Calu3 (cell line): ENCODE results near the gene CCDC152. TPM values are rescaled to one million over a fixed set of nuclear protein-coding genes. Genes with fewer than 3 reads are reported as not detected.

Experiments
- BruUV-seq: library from RNA; stranded (reverse); fragments of 400-500 nt; replicated peaks from 2 replicates; lab custom pipeline; 2021; lab: Mats Ljungman, UMichigan
- CTCF ChIA-PET: fragments of 300-600 bp; sonication (Branson Sonifier 250); formaldehyde crosslinking; loops from one replicate; lab custom pipeline; 2022; ENCODE audit warnings: antibody characterized with exemption; lab: Charles Lee
- DNase-seq: peaks from one replicate; pipeline ENCODE4 v3.0.0; 2022
- H3K27ac Mint-ChIP-seq: one replicate; pipeline ENCODE4 v1.8.0; 2022; ENCODE audit warnings: mixed read lengths; ENCODE audit not compliant: unreplicated experiment
- H3K27me3 Mint-ChIP-seq: one replicate; pipeline ENCODE4 v1.8.0; 2022; ENCODE audit warnings: mixed read lengths; ENCODE audit not compliant: unreplicated experiment
- H3K36me3 Mint-ChIP-seq: one replicate; pipeline ENCODE4 v1.8.0; 2022; ENCODE audit warnings: mild to moderate bottlenecking, moderate library complexity, mixed read lengths; ENCODE audit not compliant: insufficient read depth, unreplicated experiment
- H3K4me1 Mint-ChIP-seq: one replicate; pipeline ENCODE4 v1.8.0; 2022; ENCODE audit warnings: mild to moderate bottlenecking, low read depth, mixed read lengths; ENCODE audit not compliant: unreplicated experiment
- H3K4me3 Mint-ChIP-seq: one replicate; pipeline ENCODE4 v1.8.0; 2022; ENCODE audit warnings: mild to moderate bottlenecking, low read depth, moderate library complexity, mixed read lengths; ENCODE audit not compliant: unreplicated experiment
- H3K9me3 Mint-ChIP-seq: one replicate; pipeline ENCODE4 v1.8.0; 2022; ENCODE audit warnings: low read depth, mixed read lengths; ENCODE audit not compliant: unreplicated experiment
- CTCF ChIP-seq: fragments of 200-600 bp; IDR thresholded peaks from one replicate; pipeline ENCODE4 v1.8.0; 2022; ENCODE audit warnings: antibody characterized with exemption; ENCODE audit not compliant: unreplicated experiment
- intact Hi-C: fragments of 100-400 bp; cut with micrococcal nuclease; formaldehyde crosslinking; loops from one replicate; pipeline ENCODE4 v1.10.0; 2022; ENCODE audit not compliant: unreplicated experiment
- total RNA-seq: library from RNA; stranded (reverse); gene quantifications from 2 replicates; pipeline ENCODE4 v1.2.3, GENCODE V29; 2022

CCDC152 gene
- total RNA-seq, 1 experiment from 2014 or later: 16.3 TPM

- H3K36me3 Mint-ChIP-seq: no peaks in the 10 kb centered on the region
- H3K9me3 Mint-ChIP-seq: no peaks in the 10 kb centered on the region
- H3K4me1 Mint-ChIP-seq: no peaks in the 10 kb centered on the region
- no peaks in the 10 kb centered on the region for H3K27me3 Mint-ChIP-seq
- H3K4me3 Mint-ChIP-seq: no peak overlapping the region
- H3K27ac Mint-ChIP-seq: no peak overlapping the region
- no peak for TF ChIP-seq CTCF
- BruUV-seq: no TSS peak
- DNase-seq: no peak
- intact Hi-C loops: no loop called here
- CTCF ChIA-PET: interaction anchor here (0.6 kb wide), 1 partner anchor 470 kb away, joined by 3 read pairs; no protein-coding TSS in a partner anchor
These were observed 42.6 kb downstream of the CCDC152 start for GRCh38 chr5:42799241-42799608.

GRCh38 chr5:42799668-42800114, 43.1 kb downstream of the CCDC152 start:
- no peak for DNase-seq
- H3K36me3 Mint-ChIP-seq: no peaks in the 10 kb centered on the region
- intact Hi-C loops: no loop called here
- H3K27ac Mint-ChIP-seq: no peak overlapping the region
- no TSS peak for BruUV-seq
- no peaks in the 10 kb centered on the region for H3K9me3 Mint-ChIP-seq
- CTCF ChIA-PET: interaction anchor here (0.6 kb wide), 1 partner anchor 469 kb away, joined by 3 read pairs; no protein-coding TSS in a partner anchor
- H3K27me3 Mint-ChIP-seq: no peaks in the 10 kb centered on the region
- H3K4me3 Mint-ChIP-seq: no peak overlapping the region
- no peak for TF ChIP-seq CTCF
- no peaks in the 10 kb centered on the region for H3K4me1 Mint-ChIP-seq

GRCh38 chr5:42800748-42801330, 44.2 kb downstream of the CCDC152 start:
- no peak for TF ChIP-seq CTCF
- no peak overlapping the region for H3K4me3 Mint-ChIP-seq
- no peak overlapping the region for H3K27ac Mint-ChIP-seq
- H3K36me3 Mint-ChIP-seq: no peaks in the 10 kb centered on the region
- no peaks in the 10 kb centered on the region for H3K27me3 Mint-ChIP-seq
- no peaks in the 10 kb centered on the region for H3K9me3 Mint-ChIP-seq
- no peak for DNase-seq
- no peaks in the 10 kb centered on the region for H3K4me1 Mint-ChIP-seq
- CTCF ChIA-PET: no interaction called here
- no TSS peak for BruUV-seq
- intact Hi-C loops: no loop called here

- Mint-ChIP-seq H3K4me1 (no peaks in the 10 kb centered on the region), H3K9me3 (no peaks in the 10 kb centered on the region), H3K27me3 (no peaks in the 10 kb centered on the region), H3K36me3 (no peaks in the 10 kb centered on the region), H3K4me3 (no peak overlapping the region), H3K27ac (no peak overlapping the region)
- intact Hi-C loops: no loop called here
- TF ChIP-seq CTCF: no peak
- CTCF ChIA-PET: no interaction called here
- no TSS peak for BruUV-seq
- DNase-seq: no peak
These were observed 45.0 kb downstream of the CCDC152 start for GRCh38 chr5:42801516-42802166.
